HG03095 (cell line): ENCODE results near the gene ADRA2A.

ENCODE experiments used
- ATAC-seq: cut with Tn5 transposase; IDR thresholded peaks from one replicate; pipeline ENCODE4 v1.9.1; 2021; ENCODE audit warnings: moderate library complexity; ENCODE audit not compliant: unreplicated experiment

Gene ADRA2A

DNA sequence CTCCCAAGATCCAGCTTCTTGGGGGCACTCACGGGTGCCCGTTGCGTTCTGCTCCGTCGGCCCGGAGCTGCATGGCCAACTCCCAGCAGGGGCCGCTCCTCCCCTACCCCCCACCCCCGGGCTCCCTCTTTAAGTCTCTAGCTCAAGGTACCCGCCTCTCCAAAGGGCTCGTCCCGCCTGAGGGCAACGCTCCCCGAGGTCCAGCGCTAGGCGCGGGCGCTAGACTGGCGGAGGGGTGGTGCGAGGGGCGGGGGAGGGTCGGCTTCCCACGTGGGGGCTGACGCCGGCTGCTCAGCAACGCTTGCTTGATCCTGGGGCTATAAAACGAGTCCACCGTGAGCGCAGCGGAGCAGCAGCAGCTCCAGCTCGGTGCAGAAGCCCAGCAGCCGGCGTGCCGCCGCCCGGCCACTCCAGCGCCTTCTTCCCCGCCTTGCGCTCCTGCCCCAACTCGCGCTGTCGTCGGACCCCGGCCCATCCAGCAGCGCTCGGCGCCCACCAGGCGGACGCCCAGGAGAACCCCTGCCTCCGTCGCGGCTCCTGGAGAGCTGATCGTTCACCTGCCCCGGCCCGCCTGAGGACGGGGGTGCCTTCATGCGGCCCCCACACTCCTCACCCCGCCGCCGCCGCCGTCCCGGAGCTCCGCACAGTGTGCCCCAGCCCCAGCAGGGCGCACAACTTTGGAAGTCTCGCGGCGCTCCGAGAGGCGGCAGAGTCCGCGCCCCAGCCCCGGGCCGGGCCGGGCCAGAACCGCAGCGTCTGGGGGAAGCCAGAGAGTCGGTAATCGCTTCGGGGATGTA is at the start of gene ADRA2A:
ADRA2A (plus strand) TSS at position 348 of the 797 bp plus-strand sequence. CDS start 968 bp downstream, outside the sequence.
- ATAC-seq, result no peak

DNA sequence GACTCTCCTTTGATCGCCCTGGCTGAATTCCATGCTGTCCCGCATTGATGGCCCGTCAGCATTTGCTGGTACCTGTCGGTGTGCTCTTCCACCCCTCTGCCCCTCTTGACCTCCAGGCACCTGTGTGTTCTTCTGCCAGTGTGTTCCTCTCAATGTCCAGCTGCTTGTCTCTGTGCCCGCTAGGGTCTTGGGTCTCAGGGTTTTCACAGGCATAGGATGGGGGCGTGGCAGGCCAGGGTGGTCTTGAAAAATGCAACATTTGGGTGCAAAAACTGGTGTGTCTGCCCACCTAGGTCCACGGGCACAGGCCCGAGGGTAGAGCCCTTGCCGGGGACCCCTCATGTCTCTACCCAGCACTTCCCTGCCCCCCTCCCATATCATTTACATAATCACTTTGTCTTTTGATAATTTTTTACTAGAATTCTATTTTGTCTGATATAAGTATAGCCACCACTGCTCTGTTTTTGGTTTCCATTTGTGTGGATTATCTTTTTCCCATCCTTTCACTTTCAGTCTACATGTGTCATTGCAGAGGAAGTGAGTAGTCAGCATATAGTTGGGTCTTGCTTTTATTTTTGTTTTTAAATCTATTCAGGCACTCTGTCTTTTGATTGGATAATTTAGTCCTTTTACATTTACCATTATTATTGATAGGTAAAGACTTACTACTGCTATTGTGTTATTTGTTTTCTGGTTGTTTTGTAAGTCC is 46.6 kb upstream of the ADRA2A start:
- no peak for ATAC-seq

DNA sequence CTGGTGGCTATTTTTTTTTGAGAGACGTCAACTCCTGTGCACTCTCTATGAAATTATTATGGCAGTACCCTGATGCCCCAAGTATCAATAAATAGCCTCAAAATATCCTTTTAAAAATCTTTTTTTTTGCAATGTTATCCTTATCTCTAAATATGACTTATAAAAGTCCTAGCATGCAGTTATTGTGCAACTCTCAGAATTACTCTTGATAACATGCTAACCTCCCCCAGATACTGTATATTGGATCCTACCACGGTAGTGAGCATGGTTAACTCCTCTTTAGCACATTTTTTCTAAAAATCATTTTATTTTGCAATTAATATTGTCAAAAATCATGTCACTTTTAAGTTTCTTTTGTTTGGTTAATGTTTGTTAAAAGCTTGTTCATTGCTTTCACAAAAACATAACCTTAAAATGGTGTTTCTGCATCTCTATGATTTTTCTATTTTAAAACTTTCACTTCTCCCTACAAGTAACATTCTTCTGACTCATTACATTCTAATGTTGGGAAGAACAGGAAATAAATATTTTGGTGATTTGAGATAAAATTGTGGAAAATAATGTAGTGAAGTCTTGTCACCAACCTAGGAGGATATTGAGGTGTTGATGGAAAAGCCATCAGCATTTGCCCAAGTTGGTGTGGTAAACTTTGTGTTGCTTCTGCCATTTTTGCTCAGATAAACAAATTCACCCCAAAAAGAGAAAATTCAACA is 42.1 kb upstream of the ADRA2A start:
- no peak for ATAC-seq

DNA sequence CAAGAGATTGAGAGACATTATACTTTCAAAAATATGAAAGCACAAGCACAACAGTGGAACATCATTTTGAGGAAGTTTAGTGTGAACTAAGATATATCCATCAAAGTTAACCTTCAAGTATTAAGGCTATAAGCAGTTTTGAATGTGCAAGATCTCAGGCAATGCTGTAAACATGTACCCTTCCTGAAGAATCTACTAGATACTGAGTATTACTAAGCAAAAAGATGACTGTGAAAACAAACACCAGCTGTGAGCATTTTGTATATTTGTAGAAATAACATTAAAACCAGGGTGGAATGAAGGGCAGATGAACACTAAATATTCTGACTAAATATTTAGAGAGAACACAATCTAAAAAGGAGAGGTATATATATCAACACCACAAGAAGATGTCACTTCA is 41.3 kb upstream of the ADRA2A start:
- ATAC-seq, result no peak

DNA sequence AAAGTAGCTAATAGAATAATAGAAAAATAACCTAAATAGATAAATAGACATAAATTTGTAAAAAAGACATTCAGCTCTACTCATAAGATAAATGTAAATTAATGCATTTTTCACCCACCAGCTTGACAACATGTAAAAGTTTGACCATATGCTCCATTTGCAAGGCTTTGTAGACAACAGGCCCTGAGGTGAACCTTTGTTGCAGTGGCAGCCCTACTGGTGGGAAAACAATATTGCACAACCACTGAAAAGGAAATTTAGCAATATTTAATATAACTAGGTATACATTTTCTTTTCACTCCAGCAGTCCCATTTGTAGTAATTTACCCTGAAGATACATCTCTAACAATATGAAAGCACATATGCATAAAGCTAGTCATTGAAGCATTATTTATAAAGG is 39.0 kb upstream of the ADRA2A start:
- ATAC-seq, result no peak

DNA sequence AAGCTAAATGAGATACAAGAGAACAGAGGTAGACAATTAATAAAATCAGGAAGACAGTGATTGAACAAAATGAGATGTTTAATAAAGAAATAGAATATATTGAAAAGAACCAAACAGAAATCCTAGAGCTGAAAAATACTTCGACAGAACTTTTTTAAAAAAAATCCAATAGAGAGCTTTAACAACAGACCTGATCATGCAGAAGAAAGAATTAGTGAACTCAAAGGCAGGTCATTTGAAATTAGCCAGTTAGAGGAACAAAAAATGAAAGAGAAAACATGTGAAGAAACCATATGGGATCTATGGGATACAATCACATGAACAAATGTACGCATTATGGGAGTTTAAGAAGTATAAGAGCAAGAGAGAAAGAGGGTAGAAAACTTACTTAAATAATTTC is 37.3 kb upstream of the ADRA2A start:
- no peak for ATAC-seq

DNA sequence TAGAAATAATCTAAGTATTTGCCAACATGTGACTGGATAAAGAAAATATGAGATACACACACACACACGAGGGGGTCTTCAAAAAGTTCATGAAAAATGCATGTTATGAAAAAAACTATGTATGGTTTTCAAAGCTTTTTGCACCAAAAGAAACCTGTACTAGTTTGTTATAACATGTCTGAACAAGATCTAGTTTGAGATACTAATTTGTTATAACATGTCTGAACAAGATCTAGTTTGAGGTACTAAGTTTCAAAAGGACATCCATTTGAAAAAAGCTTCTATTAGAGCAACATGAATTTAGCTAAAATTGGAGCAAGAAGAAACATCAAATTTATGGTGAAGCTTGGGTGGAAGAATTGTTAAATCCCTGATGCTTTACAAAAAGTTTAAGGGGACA is 19.8 kb upstream of the ADRA2A start:
- no peak for ATAC-seq

DNA sequence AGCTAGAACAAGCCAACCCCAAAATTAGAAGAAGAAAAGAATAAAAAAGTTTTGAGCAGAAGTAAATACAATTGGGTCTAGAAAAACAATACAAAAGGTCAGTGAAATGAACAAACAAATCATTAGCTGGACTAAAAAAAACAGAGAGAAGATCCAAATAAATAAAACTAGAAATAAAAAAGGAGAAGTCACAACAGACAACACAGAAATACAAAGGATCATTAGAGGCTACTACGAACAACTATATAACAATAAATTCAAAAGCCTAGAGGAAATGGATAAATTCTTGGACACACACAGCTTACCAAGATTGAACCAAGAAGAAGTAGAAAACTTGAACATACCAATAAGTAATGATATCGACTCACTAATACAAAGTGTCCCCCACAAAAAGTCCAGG is 13.4 kb upstream of the ADRA2A start:
- ATAC-seq, result no peak

DNA sequence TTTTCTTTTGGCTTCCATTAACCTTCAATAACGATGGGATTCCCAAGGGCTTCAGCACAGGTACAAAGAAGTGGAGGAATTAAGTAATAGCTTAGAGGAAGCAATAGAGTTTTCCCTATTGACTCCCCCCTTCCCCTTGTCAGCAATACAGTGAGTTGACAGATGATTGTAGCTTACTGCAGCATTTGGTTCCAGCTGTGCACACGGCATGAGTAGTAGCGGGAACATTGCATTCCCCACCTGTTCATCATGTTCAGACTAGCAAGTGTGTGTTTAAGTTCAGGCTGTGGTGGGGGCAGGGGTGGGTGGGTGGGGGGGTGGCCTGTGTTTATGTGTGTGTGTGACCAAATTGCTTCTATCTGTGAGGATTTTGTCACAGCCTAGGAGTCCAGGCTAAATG is 4.6 kb upstream of the ADRA2A start:
- no peak for ATAC-seq

DNA sequence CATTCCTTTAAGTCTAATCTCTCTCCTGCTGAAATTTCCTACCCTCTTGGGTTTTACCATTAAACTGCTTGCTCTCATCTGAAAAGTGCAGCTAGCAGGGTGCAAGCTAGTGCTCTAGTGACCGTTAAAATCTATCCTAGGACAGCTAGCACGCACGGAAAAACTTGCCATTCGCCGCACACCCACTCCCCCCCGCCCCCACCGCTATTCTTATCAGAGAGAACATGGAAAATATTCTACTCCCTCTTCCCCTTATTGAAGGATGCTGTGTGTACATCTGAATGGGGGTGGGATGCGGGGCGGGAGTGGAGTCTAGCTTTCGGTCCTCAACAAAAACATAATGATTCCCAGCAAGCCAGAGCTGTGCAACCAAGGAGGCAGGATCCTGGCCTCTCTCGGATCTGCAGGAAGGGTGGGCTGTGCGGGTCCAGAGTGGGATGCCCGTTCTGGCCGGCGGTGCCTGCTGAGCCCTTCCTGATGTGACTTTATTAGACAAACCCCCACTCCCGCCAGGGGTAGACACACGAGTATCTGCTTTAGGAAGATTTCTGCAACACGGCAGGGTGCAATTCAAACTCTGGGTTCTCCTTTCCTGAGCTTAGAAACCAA is 1.1 kb upstream of the ADRA2A start:
- ATAC-seq, result no peak

DNA sequence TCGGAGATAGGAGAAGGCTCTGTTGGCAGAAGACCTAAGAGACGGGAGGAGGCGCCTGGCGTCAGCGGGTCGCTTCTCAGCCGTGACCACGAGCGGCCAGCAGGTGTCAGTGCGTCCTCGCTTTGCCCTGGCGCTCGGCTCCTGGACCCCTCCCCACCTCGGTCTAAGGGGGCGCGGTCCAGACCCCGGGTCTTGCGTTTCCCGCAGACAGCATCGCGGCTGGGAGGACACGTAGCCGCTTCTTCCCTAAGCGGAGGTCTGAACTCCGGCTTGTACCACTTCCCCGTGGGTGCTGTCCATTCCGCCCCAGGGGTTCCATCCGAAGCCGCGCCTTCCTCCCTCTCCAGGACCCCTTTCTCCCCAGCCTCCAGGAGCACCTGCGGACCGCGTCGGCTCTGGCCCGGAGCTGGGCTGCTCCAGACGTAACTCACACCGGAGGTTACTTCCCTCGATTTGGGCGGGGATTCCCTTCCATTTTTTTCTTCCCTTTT is 593 bp upstream of the ADRA2A start:
- ATAC-seq, result peak; percentile 68

DNA sequence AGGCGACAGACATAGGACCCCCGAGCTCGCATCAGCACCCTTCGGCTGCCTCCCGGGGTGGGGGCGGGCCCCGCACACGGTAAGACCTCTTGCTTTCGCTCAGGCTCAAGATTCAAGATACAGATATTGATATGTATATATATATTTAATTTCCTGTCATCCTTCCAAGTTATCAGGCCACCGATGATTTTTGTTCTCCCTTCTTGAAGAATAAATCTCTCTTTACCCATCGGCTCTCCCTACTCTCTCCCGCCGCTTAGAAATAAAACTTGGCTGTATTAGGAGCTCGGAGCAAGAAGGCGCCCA is 603 bp downstream of the ADRA2A start:
- ATAC-seq, result no peak

DNA sequence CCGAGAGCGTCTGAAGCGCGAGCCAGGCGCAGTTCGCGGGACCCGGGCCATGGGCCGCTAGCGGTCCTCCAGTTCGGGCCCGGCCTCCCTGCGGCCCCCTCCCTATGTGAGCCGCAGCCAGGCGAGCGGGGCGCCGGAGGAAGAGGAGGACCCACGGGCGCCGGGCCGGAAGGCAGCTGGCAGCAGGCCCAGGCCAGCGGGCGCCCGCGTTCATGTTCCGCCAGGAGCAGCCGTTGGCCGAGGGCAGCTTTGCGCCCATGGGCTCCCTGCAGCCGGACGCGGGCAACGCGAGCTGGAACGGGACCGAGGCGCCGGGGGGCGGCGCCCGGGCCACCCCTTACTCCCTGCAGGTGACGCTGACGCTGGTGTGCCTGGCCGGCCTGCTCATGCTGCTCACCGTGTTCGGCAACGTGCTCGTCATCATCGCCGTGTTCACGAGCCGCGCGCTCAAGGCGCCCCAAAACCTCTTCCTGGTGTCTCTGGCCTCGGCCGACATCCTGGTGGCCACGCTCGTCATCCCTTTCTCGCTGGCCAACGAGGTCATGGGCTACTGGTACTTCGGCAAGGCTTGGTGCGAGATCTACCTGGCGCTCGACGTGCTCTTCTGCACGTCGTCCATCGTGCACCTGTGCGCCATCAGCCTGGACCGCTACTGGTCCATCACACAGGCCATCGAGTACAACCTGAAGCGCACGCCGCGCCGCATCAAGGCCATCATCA is 1.1 kb downstream of the ADRA2A start:
- ATAC-seq, result no peak

DNA sequence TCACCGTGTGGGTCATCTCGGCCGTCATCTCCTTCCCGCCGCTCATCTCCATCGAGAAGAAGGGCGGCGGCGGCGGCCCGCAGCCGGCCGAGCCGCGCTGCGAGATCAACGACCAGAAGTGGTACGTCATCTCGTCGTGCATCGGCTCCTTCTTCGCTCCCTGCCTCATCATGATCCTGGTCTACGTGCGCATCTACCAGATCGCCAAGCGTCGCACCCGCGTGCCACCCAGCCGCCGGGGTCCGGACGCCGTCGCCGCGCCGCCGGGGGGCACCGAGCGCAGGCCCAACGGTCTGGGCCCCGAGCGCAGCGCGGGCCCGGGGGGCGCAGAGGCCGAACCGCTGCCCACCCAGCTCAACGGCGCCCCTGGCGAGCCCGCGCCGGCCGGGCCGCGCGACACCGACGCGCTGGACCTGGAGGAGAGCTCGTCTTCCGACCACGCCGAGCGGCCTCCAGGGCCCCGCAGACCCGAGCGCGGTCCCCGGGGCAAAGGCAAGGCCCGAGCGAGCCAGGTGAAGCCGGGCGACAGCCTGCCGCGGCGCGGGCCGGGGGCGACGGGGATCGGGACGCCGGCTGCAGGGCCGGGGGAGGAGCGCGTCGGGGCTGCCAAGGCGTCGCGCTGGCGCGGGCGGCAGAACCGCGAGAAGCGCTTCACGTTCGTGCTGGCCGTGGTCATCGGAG is 1.8 kb downstream of the ADRA2A start:
- ATAC-seq, result no peak

DNA sequence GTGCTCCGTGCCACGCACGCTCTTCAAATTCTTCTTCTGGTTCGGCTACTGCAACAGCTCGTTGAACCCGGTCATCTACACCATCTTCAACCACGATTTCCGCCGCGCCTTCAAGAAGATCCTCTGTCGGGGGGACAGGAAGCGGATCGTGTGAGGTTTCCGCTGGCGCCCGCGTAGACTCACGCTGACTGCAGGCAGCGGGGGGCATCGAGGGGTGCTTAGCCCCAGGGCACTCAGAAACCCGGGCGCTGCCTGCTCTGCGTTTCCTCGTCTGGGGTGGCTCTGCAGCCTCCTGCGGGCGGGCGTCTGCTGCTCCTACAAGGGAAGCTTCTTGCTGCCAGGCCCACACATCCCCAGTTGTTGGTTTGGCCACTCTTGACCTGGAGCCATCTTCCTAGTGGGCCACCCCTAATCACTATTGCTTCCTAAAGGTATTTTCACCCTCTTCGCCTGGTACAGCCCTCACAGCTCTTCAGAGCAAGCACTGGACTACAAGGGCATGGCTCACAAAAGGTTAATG is 2.5 kb downstream of the ADRA2A start:
- no peak for ATAC-seq

DNA sequence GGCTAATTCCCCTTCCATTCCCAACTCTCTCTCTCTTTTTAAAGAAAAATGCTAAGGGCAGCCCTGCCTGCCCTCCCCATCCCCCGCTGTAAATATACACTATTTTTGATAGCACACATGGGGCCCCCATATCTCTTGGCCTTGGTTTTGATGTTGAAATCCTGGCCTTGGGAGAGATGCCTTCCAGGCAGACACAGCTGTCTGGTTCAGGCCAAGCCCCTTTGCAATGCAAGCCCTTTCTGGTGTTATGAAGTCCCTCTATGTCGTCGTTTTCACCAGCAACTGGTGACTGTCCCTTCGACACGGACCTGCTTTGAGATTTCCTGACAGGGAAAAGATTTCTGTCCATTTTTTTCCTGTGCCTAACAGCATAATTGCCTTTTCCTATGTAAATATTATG is 3.0 kb downstream of the ADRA2A start:
- no peak for ATAC-seq

DNA sequence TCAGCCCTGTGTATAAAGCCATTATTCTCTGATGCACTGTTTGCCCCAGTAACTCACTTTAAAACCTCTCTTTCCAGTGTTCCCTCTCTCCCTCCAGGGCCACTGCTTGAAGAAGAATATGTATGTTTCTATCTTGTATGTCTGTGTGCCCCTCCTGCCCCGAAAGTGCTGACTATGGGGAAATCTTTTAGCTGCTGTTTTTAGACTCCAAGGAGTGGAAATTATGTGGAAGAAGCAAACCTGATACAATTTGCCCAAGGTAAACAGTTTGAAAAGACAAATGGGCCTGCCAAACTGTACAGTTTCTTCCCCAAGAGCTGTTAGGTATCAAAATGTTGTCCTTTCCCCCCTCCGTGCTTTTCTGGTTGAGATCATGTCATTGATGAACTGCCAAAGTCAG is 3.4 kb downstream of the ADRA2A start:
- ATAC-seq, result no peak

DNA sequence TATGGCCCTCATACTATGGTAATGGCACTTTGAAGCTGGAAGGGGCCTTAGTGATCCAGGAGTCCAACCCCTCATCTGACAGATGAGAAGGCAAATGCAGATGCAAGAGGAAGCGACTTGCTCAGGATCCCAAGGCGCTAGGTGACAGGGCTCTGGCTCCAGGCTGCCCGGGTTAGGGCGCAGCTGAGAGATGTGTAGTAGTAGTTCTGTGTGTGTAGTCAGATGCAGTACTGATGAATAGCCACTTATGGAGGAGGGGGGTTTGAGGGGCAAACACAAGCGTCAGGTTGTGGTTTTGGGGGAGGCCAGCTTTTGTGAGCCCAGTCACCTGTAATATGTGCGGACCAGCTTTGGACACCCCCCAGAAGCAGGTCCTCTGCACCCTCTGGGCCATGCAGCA is 4.8 kb downstream of the ADRA2A start:
- no peak for ATAC-seq

DNA sequence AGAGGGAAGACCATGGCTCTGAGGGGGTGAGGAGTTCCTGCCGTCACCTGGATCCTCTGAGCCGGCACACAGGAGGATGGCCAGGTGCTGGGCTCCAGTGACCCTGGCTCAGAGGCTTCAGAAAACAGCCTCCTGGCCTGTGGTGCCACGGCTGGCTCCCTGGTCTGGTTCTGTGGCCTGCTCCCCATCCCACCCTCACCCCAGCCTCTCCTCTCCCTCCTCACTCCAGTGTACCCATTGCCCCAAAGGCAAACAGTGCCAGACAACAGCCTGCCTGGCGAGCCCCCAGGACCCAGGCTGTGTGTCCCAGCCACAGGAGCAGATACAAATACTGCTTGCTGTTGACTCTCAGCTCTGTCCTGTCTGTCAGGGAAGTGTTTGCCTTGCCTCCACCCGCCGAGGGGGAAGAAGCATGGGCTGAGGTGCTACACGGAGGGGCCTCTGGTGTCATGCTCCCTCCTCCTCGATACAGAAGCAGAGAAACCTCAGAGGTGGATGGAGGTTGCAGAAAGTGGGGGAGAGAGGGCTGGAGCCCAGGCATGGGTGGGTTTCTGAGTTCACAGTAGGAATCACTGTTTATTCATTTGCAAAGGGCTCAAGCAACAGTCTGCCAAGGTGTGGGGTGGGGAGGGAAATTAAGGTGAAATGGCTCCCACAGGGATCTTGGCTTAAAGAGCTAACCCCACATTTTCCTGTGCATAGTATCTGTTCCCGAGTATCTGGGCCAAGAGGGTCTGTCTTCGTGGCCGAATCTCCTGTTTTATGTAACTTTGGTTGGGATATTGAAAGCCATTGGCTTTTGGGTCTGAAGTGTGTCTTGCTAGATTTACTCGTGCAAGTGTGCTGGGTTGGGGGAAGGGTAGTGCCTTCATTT is 5.5 kb downstream of the ADRA2A start:
- no peak for ATAC-seq
